K562 (cell line): ENCODE measurements around the gene SPTBN4. TPM values are rescaled to one million over a fixed set of nuclear protein-coding genes. Genes with fewer than 3 reads are reported as not detected.

ENCODE experiments used
- BDP1 ChIP-seq: IDR thresholded peaks from 3 replicates; pipeline ENCODE4 v1.6.1; 2011; ENCODE audit not compliant: insufficient read length, insufficient read depth
- CXXC5 ChIP-seq: fragments of 250-450 bp; sonication (Bioruptor Pico); IDR thresholded peaks from 2 replicates; pipeline ENCODE4 v1.8.0; 2022; ENCODE audit warnings: inconsistent platforms, mild to moderate bottlenecking, moderate library complexity
- DNMT1 ChIP-seq: fragments of 450-650 bp; IDR thresholded peaks from 2 replicates; pipeline ENCODE4 v1.6.1; 2016; ENCODE audit warnings: antibody characterized with exemption, mild to moderate bottlenecking
- EWSR1 ChIP-seq: fragments of 450-650 bp; IDR thresholded peaks from 2 replicates; pipeline ENCODE4 v1.6.1; 2018; ENCODE audit warnings: borderline replicate concordance, mild to moderate bottlenecking, low read depth, moderate library complexity; ENCODE audit not compliant: partially characterized antibody
- HMG20B ChIP-seq: fragments of 250-450 bp; sonication (Bioruptor Pico); IDR thresholded peaks from 2 replicates; pipeline ENCODE4 v1.5.0; 2021; ENCODE audit warnings: mild to moderate bottlenecking
- MTF1 ChIP-seq: fragments of 250-450 bp; sonication (Bioruptor Pico); IDR thresholded peaks from 2 replicates; pipeline ENCODE4 v1.9.0; 2021; ENCODE audit warnings: moderate library complexity, mild to moderate bottlenecking, inconsistent platforms, borderline replicate concordance
- RFX5 ChIP-seq: IDR thresholded peaks from 2 replicates; pipeline ENCODE4 v1.6.1; 2011; ENCODE audit warnings: low read depth, mild to moderate bottlenecking, improper control_type of control experiment, low read length
- SMARCA4 ChIP-seq: fragments of 450-650 bp; IDR thresholded peaks from 2 replicates; pipeline ENCODE4 v1.6.1; 2016
- USF2 ChIP-seq: sonication (generic); formaldehyde crosslinking; IDR thresholded peaks from 2 replicates; pipeline ENCODE4 v1.5.0; 2020; ENCODE audit warnings: missing genetic modification reagents
- polyA plus RNA-seq, 8 experiments: library from polyadenylated mRNA; depleted of rRNA in 4 of 8; stranded (reverse) in 5 of 8; unstranded in 3 of 8; fragments of >200 nt; fragmentation: Nextera tagmentation in 2 of 8; fragmentation: Illumina TruSeq in 1 of 8; extraction: Ambion mirVana in 2 of 8; extraction: Trizol in 1 of 8; gene quantifications; 2 replicates each; pipeline versions ENCODE4 v1.2.1 to v1.2.3, GENCODE V29; 2011 to 2014; ENCODE audit warnings: inconsistent platforms in 1 of 8, missing spikeins in 1 of 8
- total RNA-seq, 7 experiments: library from RNA; depleted of rRNA in 6 of 7; stranded (reverse); fragments of >200 nt in 6 of 7; fragmentation: Illumina TruSeq in 2 of 7; extraction: Trizol in 2 of 7; gene quantifications; 2 replicates each; pipeline versions ENCODE4 v1.2.1 to v1.2.3, GENCODE V29; 2011 to 2021; ENCODE audit warnings: low replicate concordance in 1 of 7
- TF ChIP-seq, protein P1 (sequence below): sonication (generic); formaldehyde crosslinking; IDR thresholded peaks from 2 replicates; pipeline ENCODE4 v1.8.0; 2023; ENCODE audit warnings: mild to moderate bottlenecking, missing genetic modification reagents
- TF ChIP-seq, protein P2 (sequence below): fragments of 200-800 bp; sonication (Bioruptor generic); IDR thresholded peaks from 2 replicates; pipeline ENCODE4 v1.6.1; 2017; ENCODE audit warnings: missing genetic modification characterization, missing compliant biosample characterization
- TF ChIP-seq, protein P3 (sequence below): fragments of 450-650 bp; IDR thresholded peaks from 2 replicates; pipeline ENCODE4 v1.6.1; 2016
- TF ChIP-seq, protein P4 (sequence below): fragments of 250-450 bp; sonication (Bioruptor Pico); IDR thresholded peaks from 2 replicates; pipeline ENCODE4 v1.8.0; 2021; ENCODE audit warnings: mild to moderate bottlenecking, moderate library complexity
- TF ChIP-seq, protein P5 (sequence below): IDR thresholded peaks from 2 replicates; pipeline ENCODE4 v1.6.1; 2011; ENCODE audit warnings: borderline replicate concordance, low read depth, mild to moderate bottlenecking, moderate library complexity, low read length; ENCODE audit not compliant: insufficient read depth, poor library complexity, severe bottlenecking

The SPTBN4 gene
- total and polyA plus RNA-seq, 9 of the 15 experiments (the other 6 are each of a cell fraction or from before 2014, with no cell fraction given), result 0.01 to 1.5 (median 0.86) TPM

GRCh38 chr19:40598121-40598917, 131.5 kb downstream of the SPTBN4 start (continued):
- TF ChIP-seq, protein P1, sequence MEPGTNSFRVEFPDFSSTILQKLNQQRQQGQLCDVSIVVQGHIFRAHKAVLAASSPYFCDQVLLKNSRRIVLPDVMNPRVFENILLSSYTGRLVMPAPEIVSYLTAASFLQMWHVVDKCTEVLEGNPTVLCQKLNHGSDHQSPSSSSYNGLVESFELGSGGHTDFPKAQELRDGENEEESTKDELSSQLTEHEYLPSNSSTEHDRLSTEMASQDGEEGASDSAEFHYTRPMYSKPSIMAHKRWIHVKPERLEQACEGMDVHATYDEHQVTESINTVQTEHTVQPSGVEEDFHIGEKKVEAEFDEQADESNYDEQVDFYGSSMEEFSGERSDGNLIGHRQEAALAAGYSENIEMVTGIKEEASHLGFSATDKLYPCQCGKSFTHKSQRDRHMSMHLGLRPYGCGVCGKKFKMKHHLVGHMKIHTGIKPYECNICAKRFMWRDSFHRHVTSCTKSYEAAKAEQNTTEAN, result 0 out of 2 replicates have a peak, but pooled peaks have one; percentile 38
- no peak for TF ChIP-seq HMG20B
- TF ChIP-seq, protein P2, sequence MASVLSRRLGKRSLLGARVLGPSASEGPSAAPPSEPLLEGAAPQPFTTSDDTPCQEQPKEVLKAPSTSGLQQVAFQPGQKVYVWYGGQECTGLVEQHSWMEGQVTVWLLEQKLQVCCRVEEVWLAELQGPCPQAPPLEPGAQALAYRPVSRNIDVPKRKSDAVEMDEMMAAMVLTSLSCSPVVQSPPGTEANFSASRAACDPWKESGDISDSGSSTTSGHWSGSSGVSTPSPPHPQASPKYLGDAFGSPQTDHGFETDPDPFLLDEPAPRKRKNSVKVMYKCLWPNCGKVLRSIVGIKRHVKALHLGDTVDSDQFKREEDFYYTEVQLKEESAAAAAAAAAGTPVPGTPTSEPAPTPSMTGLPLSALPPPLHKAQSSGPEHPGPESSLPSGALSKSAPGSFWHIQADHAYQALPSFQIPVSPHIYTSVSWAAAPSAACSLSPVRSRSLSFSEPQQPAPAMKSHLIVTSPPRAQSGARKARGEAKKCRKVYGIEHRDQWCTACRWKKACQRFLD (CRISPR knock-in tag), result no peak; the same call in 1 of the 2 replicates
- no peak for TF ChIP-seq SMARCA4
- TF ChIP-seq, protein P3, sequence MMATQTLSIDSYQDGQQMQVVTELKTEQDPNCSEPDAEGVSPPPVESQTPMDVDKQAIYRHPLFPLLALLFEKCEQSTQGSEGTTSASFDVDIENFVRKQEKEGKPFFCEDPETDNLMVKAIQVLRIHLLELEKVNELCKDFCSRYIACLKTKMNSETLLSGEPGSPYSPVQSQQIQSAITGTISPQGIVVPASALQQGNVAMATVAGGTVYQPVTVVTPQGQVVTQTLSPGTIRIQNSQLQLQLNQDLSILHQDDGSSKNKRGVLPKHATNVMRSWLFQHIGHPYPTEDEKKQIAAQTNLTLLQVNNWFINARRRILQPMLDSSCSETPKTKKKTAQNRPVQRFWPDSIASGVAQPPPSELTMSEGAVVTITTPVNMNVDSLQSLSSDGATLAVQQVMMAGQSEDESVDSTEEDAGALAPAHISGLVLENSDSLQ, result no peak; the same call in 1 of the 2 replicates
- TF ChIP-seq CXXC5 (CRISPR knock-in tag), result peak; percentile 71
- TF ChIP-seq, protein P4, sequence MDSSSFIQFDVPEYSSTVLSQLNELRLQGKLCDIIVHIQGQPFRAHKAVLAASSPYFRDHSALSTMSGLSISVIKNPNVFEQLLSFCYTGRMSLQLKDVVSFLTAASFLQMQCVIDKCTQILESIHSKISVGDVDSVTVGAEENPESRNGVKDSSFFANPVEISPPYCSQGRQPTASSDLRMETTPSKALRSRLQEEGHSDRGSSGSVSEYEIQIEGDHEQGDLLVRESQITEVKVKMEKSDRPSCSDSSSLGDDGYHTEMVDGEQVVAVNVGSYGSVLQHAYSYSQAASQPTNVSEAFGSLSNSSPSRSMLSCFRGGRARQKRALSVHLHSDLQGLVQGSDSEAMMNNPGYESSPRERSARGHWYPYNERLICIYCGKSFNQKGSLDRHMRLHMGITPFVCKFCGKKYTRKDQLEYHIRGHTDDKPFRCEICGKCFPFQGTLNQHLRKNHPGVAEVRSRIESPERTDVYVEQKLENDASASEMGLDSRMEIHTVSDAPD (CRISPR knock-in tag), result no peak
- no peak for TF ChIP-seq USF2
- TF ChIP-seq BDP1, result no peak
- TF ChIP-seq DNMT1, result no peak
- TF ChIP-seq EWSR1, result no peak
- TF ChIP-seq, protein P5, sequence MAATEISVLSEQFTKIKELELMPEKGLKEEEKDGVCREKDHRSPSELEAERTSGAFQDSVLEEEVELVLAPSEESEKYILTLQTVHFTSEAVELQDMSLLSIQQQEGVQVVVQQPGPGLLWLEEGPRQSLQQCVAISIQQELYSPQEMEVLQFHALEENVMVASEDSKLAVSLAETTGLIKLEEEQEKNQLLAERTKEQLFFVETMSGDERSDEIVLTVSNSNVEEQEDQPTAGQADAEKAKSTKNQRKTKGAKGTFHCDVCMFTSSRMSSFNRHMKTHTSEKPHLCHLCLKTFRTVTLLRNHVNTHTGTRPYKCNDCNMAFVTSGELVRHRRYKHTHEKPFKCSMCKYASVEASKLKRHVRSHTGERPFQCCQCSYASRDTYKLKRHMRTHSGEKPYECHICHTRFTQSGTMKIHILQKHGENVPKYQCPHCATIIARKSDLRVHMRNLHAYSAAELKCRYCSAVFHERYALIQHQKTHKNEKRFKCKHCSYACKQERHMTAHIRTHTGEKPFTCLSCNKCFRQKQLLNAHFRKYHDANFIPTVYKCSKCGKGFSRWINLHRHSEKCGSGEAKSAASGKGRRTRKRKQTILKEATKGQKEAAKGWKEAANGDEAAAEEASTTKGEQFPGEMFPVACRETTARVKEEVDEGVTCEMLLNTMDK, result peak; percentile 60
- no peak for TF ChIP-seq MTF1 (CRISPR knock-in tag)
- no peak for TF ChIP-seq RFX5
